Endothelial cell of hepatic sinusoid (primary cell): ENCODE results near the gene PLCB4.

ENCODE experiments used
- in situ Hi-C: cut with HindIII; loops from 2 replicates; pipeline ENCODE4 v1.10.0; 2017; ENCODE audit warnings: low sequenced_read_pairs

The PLCB4 gene

GRCh38 chr20:9388160-9388812 lies 319.4 kb downstream of the PLCB4 start:
- in situ Hi-C loops = no loop called here

- in situ Hi-C loops = no loop called here
These were observed 319.9 kb downstream of the PLCB4 start for GRCh38 chr20:9388813-9389161.

DNA sequence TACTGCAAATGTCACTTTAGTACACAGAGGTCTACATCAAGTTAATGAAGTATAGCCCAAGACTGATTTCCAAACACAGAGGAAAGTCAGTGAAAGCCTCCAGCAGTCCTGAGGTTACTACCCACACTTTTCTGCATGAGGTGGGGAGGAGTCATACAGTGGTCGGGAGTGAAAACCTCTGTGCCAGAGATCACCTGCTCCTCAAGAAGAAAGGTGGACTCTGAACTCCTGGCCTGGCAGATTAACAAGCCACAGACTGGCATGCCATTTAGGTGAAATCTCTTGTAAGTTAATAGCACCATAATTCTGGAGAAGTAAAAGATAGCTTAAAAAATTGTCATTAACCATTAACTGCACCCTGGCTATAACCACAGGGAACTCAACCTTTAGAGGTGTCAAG lies 320.5 kb downstream of the PLCB4 start:
- in situ Hi-C loops = no loop called here

- in situ Hi-C loops = no loop called here
These were observed 321.6 kb downstream of the PLCB4 start for GRCh38 chr20:9390441-9390840.

DNA sequence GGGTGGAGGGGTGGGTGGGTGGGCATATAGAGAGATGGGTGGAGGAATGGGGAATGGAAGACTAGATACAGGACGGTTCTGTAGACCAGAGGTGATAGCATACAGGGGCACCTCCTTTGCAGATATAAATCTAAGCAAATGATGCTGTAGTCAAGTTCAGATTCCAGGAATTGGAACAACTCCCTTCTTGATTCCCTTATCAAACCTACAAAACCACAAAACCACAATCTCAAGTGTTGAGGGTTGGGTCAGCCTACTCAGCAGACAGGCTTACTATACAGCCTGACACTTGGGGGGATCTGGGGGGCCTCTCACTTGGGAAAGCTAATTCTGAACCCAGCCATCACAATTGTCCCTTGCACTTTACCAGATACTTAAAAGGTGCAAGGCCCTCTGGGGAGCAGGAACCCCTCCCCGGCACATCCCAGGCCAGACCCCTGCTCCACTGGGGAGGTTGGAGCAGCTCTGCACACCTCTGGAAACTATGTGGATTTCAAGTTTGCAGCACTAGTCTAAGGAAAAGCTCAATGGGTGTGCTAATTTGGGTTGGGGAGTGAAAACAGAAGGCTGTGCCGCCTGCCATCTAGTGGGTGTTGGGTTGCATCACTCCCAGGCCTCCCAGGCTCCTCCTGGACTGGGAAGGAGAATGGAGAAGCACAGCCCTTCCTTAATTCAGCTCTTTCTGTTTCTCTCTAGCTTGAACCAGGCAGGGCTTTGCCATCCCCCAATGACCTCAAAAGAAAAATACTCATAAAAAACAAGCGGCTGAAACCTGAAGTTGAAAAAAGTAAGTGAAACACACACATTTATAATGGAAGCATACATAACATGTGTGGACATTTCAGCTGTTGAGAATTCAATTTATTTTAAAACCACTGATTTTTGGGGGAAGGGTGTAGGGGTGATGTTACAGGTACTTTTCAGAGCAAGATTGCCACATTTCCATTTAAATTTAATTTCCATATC lies 324.3 kb downstream of the PLCB4 start:
- in situ Hi-C loops = no loop called here

GRCh38 chr20:9395971-9396370 lies 327.1 kb downstream of the PLCB4 start:
- in situ Hi-C loops = loop anchor here (5.0 kb wide), 1 partner anchor 206 kb away; no protein-coding TSS in a partner anchor

- in situ Hi-C loops = loop anchor here (5.0 kb wide), 1 partner anchor 204 kb away; no protein-coding TSS in a partner anchor
These were observed 329.0 kb downstream of the PLCB4 start for GRCh38 chr20:9397928-9398327.

- in situ Hi-C loops = loop anchor here (5.0 kb wide), 1 partner anchor 203 kb away; no protein-coding TSS in a partner anchor
These were observed 330.0 kb downstream of the PLCB4 start for GRCh38 chr20:9398882-9399281.

DNA sequence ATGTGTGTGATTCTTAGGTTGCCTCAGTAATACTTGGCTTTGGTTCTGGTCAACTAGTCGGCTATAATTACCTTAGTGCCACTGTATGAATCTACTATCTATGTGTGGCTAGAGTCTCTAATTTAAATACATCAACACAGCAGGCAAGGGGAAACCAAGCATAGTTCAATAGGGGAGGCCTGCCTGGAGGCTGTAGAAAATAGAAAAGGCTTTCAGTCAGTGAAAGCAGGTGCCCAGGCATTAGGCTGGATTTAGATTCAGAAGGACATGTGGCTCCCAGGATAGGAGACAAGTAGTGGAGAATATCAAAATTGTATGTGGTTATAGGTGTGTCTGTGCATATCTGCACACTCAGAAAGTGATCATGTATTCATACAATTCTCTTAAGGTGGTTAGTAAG lies 330.4 kb downstream of the PLCB4 start:
- in situ Hi-C loops = loop anchor here (5.0 kb wide), 1 partner anchor 203 kb away; no protein-coding TSS in a partner anchor

DNA sequence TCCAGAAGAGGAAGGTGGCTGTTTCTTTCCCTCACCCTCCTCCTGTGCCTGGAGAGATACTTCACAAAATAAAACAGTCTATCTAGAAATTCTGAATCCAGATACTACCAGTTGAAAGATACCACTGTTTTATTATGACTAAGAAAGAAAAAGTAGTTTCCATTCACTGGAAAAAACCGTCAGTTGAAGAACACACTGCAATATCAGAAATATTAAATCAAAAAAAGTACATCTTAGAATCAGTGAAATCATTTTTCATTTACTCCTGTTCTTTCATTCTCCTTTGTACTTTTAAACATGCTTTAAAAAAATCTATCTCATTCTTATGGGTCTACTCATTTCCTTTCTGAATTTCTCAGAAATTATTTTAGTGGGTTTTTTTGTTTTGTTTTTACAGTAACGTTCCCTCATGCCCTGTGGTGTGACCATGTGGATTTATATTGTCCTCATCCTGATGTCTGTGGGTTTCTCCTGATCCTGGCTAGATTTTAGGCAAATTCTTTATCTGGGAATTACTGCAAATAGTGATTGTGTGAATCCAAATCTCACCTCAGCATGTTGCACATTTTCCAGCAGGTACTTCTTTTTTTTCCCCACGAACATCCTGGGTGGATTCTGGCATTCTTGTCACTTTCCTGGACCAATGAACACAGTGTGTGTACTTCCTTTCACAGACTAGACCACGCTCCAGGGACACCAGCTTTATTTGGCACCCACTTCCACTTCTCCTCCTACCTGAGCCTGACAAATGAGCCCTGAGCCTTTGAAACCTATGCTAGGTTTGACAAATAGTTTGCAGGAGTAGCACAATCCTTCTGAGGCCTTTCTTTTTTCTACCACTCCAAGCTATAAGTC lies 331.5 kb downstream of the PLCB4 start:
- in situ Hi-C loops = no loop called here

DNA sequence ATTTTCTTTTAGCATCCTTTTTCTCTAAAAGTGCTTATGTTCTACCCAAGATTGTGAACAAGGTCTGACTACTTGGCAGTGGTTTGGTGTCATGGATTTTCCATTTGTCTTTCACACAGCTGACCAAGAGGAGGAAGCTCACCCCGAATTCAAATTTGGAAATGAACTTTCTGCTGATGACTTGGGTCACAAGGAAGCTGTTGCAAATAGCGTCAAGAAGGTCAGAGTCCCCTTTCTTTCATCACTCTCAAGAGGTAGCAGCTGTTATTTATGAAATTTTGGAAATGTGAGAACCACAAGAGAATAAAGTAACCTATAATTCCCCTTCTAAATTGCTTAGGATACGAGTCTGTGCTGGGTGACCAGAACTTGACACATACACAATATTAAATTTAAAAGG lies 332.5 kb downstream of the PLCB4 start:
- in situ Hi-C loops = no loop called here

GRCh38 chr20:9402141-9402540 lies 333.3 kb downstream of the PLCB4 start:
- in situ Hi-C loops = no loop called here

DNA sequence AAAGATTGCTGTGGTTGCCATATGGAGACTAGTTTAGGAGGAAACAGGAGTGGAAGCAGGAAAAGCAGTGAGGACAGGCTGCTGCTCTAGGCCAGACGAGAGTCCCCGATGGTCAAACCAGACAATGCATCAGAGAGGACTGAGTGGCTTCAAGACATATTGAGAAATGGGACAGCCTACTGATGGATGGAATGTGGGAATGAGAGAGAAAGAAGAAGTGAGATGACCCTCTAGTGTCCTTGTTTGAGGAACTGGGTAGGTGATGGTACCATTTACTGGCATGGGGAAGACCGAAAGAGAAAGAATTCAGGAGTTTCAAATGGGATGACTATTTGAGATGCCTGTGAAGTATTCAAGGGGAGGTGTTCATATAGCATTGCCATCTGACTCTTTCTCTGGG lies 333.7 kb downstream of the PLCB4 start:
- in situ Hi-C loops = no loop called here

DNA sequence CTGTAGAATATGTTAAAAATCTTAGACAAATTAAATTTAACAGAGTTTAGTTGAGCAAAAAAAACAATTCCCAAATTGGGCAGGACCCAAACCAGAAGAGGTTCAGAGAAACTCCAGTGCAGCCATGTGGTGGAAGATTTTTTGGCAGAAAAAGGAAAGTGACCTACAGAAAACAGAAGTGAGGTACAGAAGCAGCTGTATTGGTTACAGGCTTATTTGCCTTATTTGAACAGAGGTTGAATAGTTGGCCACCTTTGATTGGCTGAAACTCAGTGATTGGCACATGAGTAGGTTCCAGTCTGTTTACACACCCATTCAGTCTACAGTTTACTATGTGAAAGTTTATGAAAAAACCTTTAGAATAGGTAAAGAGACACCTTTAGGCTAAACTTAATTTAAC lies 334.6 kb downstream of the PLCB4 start:
- in situ Hi-C loops = no loop called here

DNA sequence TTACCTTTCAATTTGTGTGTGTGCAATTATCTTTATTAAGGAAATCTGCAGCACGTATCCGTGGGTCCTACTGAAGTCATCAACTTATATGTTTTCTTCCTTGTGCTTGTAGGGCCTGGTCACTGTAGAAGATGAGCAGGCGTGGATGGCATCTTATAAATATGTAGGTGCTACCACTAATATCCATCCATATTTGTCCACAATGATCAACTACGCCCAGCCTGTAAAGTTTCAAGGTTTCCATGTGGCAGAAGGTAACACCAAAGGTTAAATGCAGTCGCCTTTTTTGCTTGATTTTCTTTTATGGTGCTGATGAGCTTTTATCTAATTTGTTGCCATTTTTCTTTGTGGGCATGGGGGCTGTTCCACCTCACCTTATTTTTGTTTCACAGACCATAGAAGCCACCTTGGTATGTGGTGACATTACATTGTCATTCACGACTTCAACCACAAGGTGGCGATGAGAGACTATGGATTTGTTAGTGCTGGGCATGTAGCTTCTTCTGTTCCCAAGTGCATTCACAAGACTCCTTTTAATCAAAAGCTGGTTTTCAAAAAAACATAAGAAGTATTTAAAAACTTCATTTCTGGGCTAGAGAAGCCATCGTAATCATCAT lies 339.0 kb downstream of the PLCB4 start:
- in situ Hi-C loops = no loop called here

- in situ Hi-C loops = no loop called here
These were observed 339.8 kb downstream of the PLCB4 start for GRCh38 chr20:9408422-9409300.

GRCh38 chr20:9409352-9409751 lies 340.5 kb downstream of the PLCB4 start:
- in situ Hi-C loops = no loop called here

DNA sequence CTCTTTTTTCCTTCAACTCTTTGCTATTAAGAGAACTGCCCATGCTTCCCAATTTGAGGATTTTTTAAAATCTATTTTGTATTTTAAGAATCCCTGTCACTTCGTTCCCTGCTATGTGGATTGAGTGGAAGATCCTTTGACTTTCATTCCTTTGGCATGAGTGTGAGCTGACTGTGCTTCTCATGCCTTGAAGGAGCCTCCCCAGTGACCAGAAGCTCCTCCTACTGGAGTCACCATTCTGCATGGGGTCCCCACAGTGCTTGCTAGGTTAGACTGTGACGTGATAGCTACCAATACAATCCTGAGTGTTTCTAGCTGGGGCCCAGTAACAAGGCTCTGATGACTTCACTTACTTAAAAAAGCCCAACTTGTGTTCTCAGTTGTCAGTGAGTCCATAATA lies 341.1 kb downstream of the PLCB4 start:
- in situ Hi-C loops = no loop called here

- in situ Hi-C loops = no loop called here
These were observed 342.9 kb downstream of the PLCB4 start for GRCh38 chr20:9411833-9412232.

DNA sequence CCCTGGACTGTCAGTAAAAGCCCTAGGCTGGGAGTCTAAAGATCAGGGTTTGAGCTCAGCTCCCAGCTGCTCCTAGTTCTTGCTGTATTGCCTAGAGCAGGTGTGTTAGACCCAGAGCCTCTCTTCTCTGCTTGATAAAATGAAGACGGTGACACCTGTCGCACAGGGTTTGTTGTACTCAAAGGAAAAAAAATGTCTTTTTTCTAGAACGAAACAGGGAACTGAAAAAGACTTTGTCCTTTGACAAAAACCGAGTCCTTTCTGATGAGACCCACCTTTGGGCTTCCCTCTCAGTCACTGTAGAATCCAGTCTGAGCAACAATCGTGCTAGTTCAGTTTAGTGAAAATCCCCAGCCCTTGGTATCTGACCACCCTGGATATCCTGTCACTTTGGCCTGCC lies 343.4 kb downstream of the PLCB4 start:
- in situ Hi-C loops = no loop called here
